ENCODE results near the gene RAE1.

DNA sequence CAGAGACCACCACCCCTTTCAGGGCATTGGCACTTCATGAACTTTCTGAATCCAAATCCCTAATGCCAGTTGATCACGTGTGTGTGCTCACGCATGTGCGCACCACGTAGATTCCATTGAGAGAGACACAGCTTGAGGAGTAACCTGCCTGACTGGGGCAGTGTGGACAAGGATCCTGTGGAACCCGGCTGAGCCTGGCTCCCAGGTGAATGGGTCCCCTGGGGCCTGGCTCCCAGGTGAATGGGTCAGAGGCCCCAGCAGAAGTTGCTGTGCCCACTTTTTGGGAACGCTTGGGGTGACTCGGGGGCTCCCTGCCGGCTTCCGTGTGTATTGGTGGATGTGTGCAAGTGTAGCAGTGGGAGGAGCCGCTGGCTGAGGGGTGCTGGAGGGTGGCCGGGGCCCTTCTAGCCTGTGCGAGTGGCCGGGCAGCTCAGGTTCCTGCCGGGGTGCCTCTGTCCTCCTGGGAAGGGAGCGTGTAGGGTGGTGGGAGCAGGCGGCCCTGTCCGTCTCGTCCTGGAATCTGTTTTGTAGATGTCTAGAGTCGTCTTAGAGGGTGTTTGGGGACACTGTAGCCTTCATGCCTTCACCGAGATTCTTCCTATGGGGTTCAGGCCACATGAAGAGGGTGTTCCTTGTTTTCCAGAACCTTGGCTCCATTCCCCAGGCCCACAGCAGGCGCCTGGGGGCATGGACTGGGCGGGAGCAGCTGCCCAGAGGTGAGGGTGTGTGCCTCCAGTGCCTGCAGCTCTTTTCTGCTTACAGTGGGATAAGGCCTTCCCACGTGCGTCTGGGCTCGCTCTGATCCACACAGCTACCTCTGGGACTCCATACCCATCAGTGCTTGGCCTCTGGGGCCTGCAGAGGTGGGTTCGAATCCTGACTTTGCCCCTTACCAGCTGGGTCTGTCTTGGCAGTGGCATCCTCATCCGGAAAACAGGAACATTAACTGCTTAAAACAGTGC is 43.3 kb downstream of the RAE1 start:
- TF ChIP-seq, protein P1, sequence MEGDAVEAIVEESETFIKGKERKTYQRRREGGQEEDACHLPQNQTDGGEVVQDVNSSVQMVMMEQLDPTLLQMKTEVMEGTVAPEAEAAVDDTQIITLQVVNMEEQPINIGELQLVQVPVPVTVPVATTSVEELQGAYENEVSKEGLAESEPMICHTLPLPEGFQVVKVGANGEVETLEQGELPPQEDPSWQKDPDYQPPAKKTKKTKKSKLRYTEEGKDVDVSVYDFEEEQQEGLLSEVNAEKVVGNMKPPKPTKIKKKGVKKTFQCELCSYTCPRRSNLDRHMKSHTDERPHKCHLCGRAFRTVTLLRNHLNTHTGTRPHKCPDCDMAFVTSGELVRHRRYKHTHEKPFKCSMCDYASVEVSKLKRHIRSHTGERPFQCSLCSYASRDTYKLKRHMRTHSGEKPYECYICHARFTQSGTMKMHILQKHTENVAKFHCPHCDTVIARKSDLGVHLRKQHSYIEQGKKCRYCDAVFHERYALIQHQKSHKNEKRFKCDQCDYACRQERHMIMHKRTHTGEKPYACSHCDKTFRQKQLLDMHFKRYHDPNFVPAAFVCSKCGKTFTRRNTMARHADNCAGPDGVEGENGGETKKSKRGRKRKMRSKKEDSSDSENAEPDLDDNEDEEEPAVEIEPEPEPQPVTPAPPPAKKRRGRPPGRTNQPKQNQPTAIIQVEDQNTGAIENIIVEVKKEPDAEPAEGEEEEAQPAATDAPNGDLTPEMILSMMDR (conservative IDR thresholded peaks at IDR 0.05; ENCODE audit: low read length) = no peak
- TF ChIP-seq EZH2phosphoT487 (IDR thresholded peaks at IDR 0.05; ENCODE audit: borderline replicate concordance) = no peak
